Neural cell (in vitro differentiated cells): ENCODE data around the gene LYPD4. TPM values are rescaled to one million over a fixed set of nuclear protein-coding genes. Genes with fewer than 3 reads are reported as not detected.

Experiments
- H2AFZ ChIP-seq: fragments of 200-600, 300-800 bp; sonication (generic), shearing (Covaris generic); 2 replicates; pipeline ENCODE4 v1.6.0; 2014; ENCODE audit warnings: low read depth, mild to moderate bottlenecking, antibody characterized with exemption, low read length, moderate library complexity
- H3F3A ChIP-seq: fragments of 200-600 bp; shearing (Covaris generic); 2 replicates; pipeline ENCODE4 v1.6.1; 2016; ENCODE audit warnings: mild to moderate bottlenecking, moderate library complexity, mixed read lengths, antibody characterized with exemption, low read length; ENCODE audit not compliant: insufficient read depth, poor library complexity, severe bottlenecking
- H3K27ac ChIP-seq: fragments of 200-600, 300-800 bp; sonication (generic), shearing (Covaris generic); 2 replicates; pipeline ENCODE4 v1.5.1; 2014; ENCODE audit warnings: mild to moderate bottlenecking, low read length, moderate library complexity
- H3K27me3 ChIP-seq: fragments of 300-800, 200-600 bp; sonication (generic), shearing (Covaris generic); 2 replicates; pipeline ENCODE4 v1.6.0; 2014; ENCODE audit warnings: mild to moderate bottlenecking, low read depth, low read length, moderate library complexity; ENCODE audit not compliant: insufficient read depth
- H3K36me3 ChIP-seq: fragments of 300-800, 200-600 bp; sonication (generic), shearing (Covaris generic); 2 replicates; pipeline ENCODE4 v1.5.1; 2014; ENCODE audit warnings: mild to moderate bottlenecking, antibody characterized with exemption, low read length, moderate library complexity; ENCODE audit not compliant: insufficient read depth
- H3K4me2 ChIP-seq: fragments of 300-800, 200-600 bp; sonication (generic), shearing (Covaris generic); 2 replicates; pipeline ENCODE4 v1.6.0; 2014; ENCODE audit warnings: mild to moderate bottlenecking, low read length
- H3K4me3 ChIP-seq: fragments of 300-800, 200-600 bp; sonication (generic), shearing (Covaris generic); 2 replicates; pipeline ENCODE4 v1.5.1; 2014; ENCODE audit warnings: mild to moderate bottlenecking, low read length, moderate library complexity
- H3K79me2 ChIP-seq: fragments of 200-600 bp; shearing (Covaris generic); replicated peaks from 2 replicates; pipeline ENCODE4 v1.6.0; 2014; ENCODE audit warnings: mild to moderate bottlenecking, low read length, moderate library complexity; ENCODE audit not compliant: insufficient read depth
- H3K9ac ChIP-seq: fragments of 300-800, 200-600 bp; sonication (generic), shearing (Covaris generic); 2 replicates; pipeline ENCODE4 v1.6.1; 2016; ENCODE audit warnings: mild to moderate bottlenecking, low read length, mixed read lengths
- H3K9me2 ChIP-seq: fragments of 200-600 bp; shearing (Covaris generic); 2 replicates; pipeline ENCODE4 v1.6.1; 2016; ENCODE audit warnings: mild to moderate bottlenecking, low read length, mixed read lengths; ENCODE audit not compliant: insufficient read depth
- H3K9me3 ChIP-seq: fragments of 200-600, 300-800 bp; sonication (generic), shearing (Covaris generic); 2 replicates; pipeline ENCODE4 v1.6.1; 2016; ENCODE audit warnings: mild to moderate bottlenecking, mixed run types, low read length, moderate library complexity, mixed read lengths
- H4K20me1 ChIP-seq: fragments of 200-600 bp; shearing (Covaris generic); 2 replicates; pipeline ENCODE4 v1.6.1; 2016; ENCODE audit warnings: mild to moderate bottlenecking, mixed run types; ENCODE audit not compliant: insufficient read depth
- EP300 ChIP-seq: fragments of 450-650 bp; conservative IDR thresholded peaks from 2 replicates; pipeline ENCODE4 v1.6.1; 2014; ENCODE audit warnings: antibody characterized with exemption, mild to moderate bottlenecking, moderate library complexity; ENCODE audit not compliant: poor library complexity, severe bottlenecking
- EZH2 ChIP-seq: fragments of 200-600, 300-800 bp; shearing (Covaris generic), sonication (generic); IDR thresholded peaks from 2 replicates; pipeline ENCODE4 v1.6.1; 2014; ENCODE audit warnings: antibody characterized with exemption, low read length, borderline replicate concordance, mild to moderate bottlenecking; ENCODE audit not compliant: insufficient read depth, poor library complexity, severe bottlenecking
- MXI1 ChIP-seq: fragments of 450-650 bp; conservative IDR thresholded peaks from 2 replicates; pipeline ENCODE4 v1.6.1; 2014; ENCODE audit warnings: antibody characterized with exemption, mild to moderate bottlenecking; ENCODE audit not compliant: poor library complexity, severe bottlenecking
- POLR2AphosphoS5 ChIP-seq: IDR thresholded peaks from 2 replicates; pipeline ENCODE4 v1.6.1; 2012
- RAD21 ChIP-seq: fragments of 450-650 bp; conservative IDR thresholded peaks from 2 replicates; pipeline ENCODE4 v1.6.1; 2014; ENCODE audit warnings: antibody characterized with exemption, mild to moderate bottlenecking, moderate library complexity
- SMC3 ChIP-seq: fragments of 450-650 bp; conservative IDR thresholded peaks from 2 replicates; pipeline ENCODE4 v1.6.1; 2014; ENCODE audit warnings: antibody characterized with exemption, mild to moderate bottlenecking, moderate library complexity; ENCODE audit not compliant: poor library complexity
- TAF1 ChIP-seq: IDR thresholded peaks from 2 replicates; pipeline ENCODE4 v1.6.1; 2012; ENCODE audit warnings: low read depth
- polyA plus RNA-seq: library from polyadenylated mRNA; depleted of rRNA; stranded (reverse); fragments of >200 nt; gene quantifications from 2 replicates; pipeline ENCODE4 v1.2.3, GENCODE V29; 2014
- TF ChIP-seq, protein P1 (sequence below): fragments of 450-650 bp; IDR thresholded peaks from 2 replicates; pipeline ENCODE4 v1.5.1; 2014; ENCODE audit warnings: antibody characterized with exemption, mild to moderate bottlenecking, moderate library complexity; ENCODE audit not compliant: poor library complexity, severe bottlenecking
- TF ChIP-seq, protein P2 (sequence below): IDR thresholded peaks from 2 replicates; pipeline ENCODE4 v1.6.1; 2012; ENCODE audit warnings: borderline replicate concordance

LYPD4 gene
- polyA plus RNA-seq, 1 donor from 2014 or later = not detected

GRCh38 chr19:41869374-41869955 is 25.0 kb upstream of the LYPD4 start:
- peaks cover 3% of the 10 kb centered on the region for H3K79me2 ChIP-seq
- no peak overlapping the region for H3K27ac ChIP-seq
- no peaks in the 10 kb centered on the region for H3K9me3 ChIP-seq
- no peak overlapping the region for H3K4me2 ChIP-seq
- H4K20me1 ChIP-seq = no peaks in the 10 kb centered on the region
- no peak overlapping the region for H3K9ac ChIP-seq
- H3K9me2 ChIP-seq = no peaks in the 10 kb centered on the region
- no peak overlapping the region for H2AFZ ChIP-seq
- no peak overlapping the region for H3K4me3 ChIP-seq
- no peak for TF ChIP-seq RAD21
- no peak for TF ChIP-seq TAF1
- TF ChIP-seq SMC3 = no peak
- no peak for TF ChIP-seq EP300
- no peak for TF ChIP-seq POLR2AphosphoS5
- TF ChIP-seq, protein P1, sequence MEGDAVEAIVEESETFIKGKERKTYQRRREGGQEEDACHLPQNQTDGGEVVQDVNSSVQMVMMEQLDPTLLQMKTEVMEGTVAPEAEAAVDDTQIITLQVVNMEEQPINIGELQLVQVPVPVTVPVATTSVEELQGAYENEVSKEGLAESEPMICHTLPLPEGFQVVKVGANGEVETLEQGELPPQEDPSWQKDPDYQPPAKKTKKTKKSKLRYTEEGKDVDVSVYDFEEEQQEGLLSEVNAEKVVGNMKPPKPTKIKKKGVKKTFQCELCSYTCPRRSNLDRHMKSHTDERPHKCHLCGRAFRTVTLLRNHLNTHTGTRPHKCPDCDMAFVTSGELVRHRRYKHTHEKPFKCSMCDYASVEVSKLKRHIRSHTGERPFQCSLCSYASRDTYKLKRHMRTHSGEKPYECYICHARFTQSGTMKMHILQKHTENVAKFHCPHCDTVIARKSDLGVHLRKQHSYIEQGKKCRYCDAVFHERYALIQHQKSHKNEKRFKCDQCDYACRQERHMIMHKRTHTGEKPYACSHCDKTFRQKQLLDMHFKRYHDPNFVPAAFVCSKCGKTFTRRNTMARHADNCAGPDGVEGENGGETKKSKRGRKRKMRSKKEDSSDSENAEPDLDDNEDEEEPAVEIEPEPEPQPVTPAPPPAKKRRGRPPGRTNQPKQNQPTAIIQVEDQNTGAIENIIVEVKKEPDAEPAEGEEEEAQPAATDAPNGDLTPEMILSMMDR = no peak
- H3K27me3 ChIP-seq = no peaks in the 10 kb centered on the region
- H3K36me3 ChIP-seq = no peaks in the 10 kb centered on the region
- no peaks in the 10 kb centered on the region for H3F3A ChIP-seq

DNA sequence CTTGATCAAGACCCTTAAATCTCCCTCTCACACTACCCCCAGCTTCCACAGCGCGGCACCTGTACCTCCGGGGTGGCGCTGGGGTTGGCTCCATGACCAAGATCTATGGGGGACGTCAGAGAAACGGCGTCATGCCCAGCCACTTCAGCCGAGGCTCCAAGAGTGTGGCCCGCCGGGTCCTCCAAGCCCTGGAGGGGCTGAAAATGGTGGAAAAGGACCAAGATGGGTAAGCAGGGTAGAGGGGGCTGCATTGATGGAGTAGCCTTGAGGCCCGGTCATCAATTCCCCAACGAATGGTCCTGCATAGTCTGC is 24.5 kb upstream of the LYPD4 start:
- no peaks in the 10 kb centered on the region for H3F3A ChIP-seq
- H3K9me2 ChIP-seq = no peaks in the 10 kb centered on the region
- H4K20me1 ChIP-seq = no peaks in the 10 kb centered on the region
- H3K9me3 ChIP-seq = no peaks in the 10 kb centered on the region
- H3K9ac ChIP-seq = no peak overlapping the region
- no peak overlapping the region for H3K4me2 ChIP-seq
- no peak overlapping the region for H2AFZ ChIP-seq
- TF ChIP-seq SMC3 (no peak), POLR2AphosphoS5 (no peak), MXI1 (no peak), TAF1 (no peak), EP300 (no peak), RAD21 (no peak), EZH2 (no peak)
- TF ChIP-seq, protein P1 = no peak
- TF ChIP-seq, protein P2, sequence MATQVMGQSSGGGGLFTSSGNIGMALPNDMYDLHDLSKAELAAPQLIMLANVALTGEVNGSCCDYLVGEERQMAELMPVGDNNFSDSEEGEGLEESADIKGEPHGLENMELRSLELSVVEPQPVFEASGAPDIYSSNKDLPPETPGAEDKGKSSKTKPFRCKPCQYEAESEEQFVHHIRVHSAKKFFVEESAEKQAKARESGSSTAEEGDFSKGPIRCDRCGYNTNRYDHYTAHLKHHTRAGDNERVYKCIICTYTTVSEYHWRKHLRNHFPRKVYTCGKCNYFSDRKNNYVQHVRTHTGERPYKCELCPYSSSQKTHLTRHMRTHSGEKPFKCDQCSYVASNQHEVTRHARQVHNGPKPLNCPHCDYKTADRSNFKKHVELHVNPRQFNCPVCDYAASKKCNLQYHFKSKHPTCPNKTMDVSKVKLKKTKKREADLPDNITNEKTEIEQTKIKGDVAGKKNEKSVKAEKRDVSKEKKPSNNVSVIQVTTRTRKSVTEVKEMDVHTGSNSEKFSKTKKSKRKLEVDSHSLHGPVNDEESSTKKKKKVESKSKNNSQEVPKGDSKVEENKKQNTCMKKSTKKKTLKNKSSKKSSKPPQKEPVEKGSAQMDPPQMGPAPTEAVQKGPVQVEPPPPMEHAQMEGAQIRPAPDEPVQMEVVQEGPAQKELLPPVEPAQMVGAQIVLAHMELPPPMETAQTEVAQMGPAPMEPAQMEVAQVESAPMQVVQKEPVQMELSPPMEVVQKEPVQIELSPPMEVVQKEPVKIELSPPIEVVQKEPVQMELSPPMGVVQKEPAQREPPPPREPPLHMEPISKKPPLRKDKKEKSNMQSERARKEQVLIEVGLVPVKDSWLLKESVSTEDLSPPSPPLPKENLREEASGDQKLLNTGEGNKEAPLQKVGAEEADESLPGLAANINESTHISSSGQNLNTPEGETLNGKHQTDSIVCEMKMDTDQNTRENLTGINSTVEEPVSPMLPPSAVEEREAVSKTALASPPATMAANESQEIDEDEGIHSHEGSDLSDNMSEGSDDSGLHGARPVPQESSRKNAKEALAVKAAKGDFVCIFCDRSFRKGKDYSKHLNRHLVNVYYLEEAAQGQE = no peak
- peaks cover 6% of the 10 kb centered on the region for H3K79me2 ChIP-seq
- no peak overlapping the region for H3K4me3 ChIP-seq
- no peaks in the 10 kb centered on the region for H3K36me3 ChIP-seq
- H3K27ac ChIP-seq = no peak overlapping the region
- H3K27me3 ChIP-seq = no peaks in the 10 kb centered on the region
